Endothelial cell of umbilical vein (primary cell): Measurements from ENCODE around the gene TJP3. TPM values are rescaled to one million over a fixed set of nuclear protein-coding genes. Genes with fewer than 3 reads are reported as not detected.

Experiments
- BruUV-seq: library from RNA; stranded (reverse); fragments of 400-500 nt; replicated peaks from 2 replicates; lab custom pipeline; 2021; lab: Mats Ljungman, UMichigan
- CTCF ChIA-PET: fragments of 300-600, 350-600 bp; sonication (Branson Sonifier 250); formaldehyde crosslinking; loops from one replicate; lab custom pipeline; 2021; ENCODE audit warnings: antibody characterized with exemption, inconsistent platforms; lab: Charles Lee
- POLR2A ChIA-PET: fragments of 300-600, 350-600 bp; sonication (Branson Sonifier 250); formaldehyde crosslinking; loops from one replicate; lab custom pipeline; 2021; ENCODE audit warnings: antibody characterized with exemption, inconsistent platforms; lab: Charles Lee
- DNase-seq: peaks from one replicate; pipeline ENCODE4 v3.0.0-alpha.2; 2011; ENCODE audit warnings: low read depth, low spot score
- FAIRE-seq: peaks from 2 replicates; lab custom pipeline; 2011; peaks lifted over from hg19 to GRCh38; lab: Jason Lieb, UNC
- H2AFZ ChIP-seq: 2 replicates; pipeline ENCODE4 v1.6.0; 2012; ENCODE audit warnings: low read depth, low read length, control low read depth, inconsistent platforms
- H3K27ac ChIP-seq: 2 replicates; pipeline ENCODE4 v1.5.1; 2011; ENCODE audit warnings: low read depth, mild to moderate bottlenecking, control low read depth, low read length, moderate library complexity; ENCODE audit not compliant: insufficient read depth
- H3K27me3 ChIP-seq, 2 experiments: 2 replicates each; pipeline versions ENCODE4 v1.6.0 to v1.6.1; 2011; ENCODE audit warnings: low read length in 2 of 2, mixed read lengths in 1 of 2; ENCODE audit not compliant: control insufficient read depth in 2 of 2, insufficient read depth in 2 of 2
- H3K36me3 ChIP-seq, 2 experiments: 2 replicates in 1 of 2; 3 replicates in 1 of 2; pipeline ENCODE4 v1.5.1; 2011; ENCODE audit warnings: low read length in 2 of 2, mild to moderate bottlenecking in 1 of 2, moderate library complexity in 1 of 2; ENCODE audit not compliant: control insufficient read depth in 2 of 2, insufficient read depth in 2 of 2; ENCODE audit errors: extremely low read depth in 1 of 2
- H3K4me1 ChIP-seq: 3 replicates; pipeline ENCODE4 v1.5.1; 2011; ENCODE audit warnings: mild to moderate bottlenecking, low read length; ENCODE audit not compliant: control insufficient read depth, insufficient read depth; ENCODE audit errors: extremely low read depth
- H3K4me2 ChIP-seq: 2 replicates; pipeline ENCODE4 v1.6.1; 2011; ENCODE audit warnings: low read length, control low read depth, mixed read lengths; ENCODE audit not compliant: insufficient read depth
- H3K4me3 ChIP-seq, 3 experiments: fragments of 200-600 bp in 1 of 3; sonication (generic), shearing (Covaris generic) in 1 of 3; replicated peaks in 1 of 3; 2 replicates each; pipeline ENCODE4 v1.5.1; 2011 to 2016; ENCODE audit warnings: control low read depth in 3 of 3, low read length in 3 of 3, mild to moderate bottlenecking in 2 of 3, inconsistent platforms in 1 of 3, low read depth in 1 of 3, moderate library complexity in 1 of 3; ENCODE audit not compliant: insufficient read depth in 1 of 3
- H3K79me2 ChIP-seq: 2 replicates; pipeline ENCODE4 v1.6.0; 2012; ENCODE audit warnings: low read length, inconsistent platforms; ENCODE audit not compliant: control insufficient read depth, insufficient read depth
- H3K9ac ChIP-seq: replicated peaks from 2 replicates; pipeline ENCODE3; 2011; ENCODE audit warnings: low read length, control low read depth; ENCODE audit not compliant: insufficient read depth; ENCODE audit errors: extremely low read depth
- H3K9me1 ChIP-seq: replicated peaks from 3 replicates; pipeline ENCODE4 v1.6.0; 2011; ENCODE audit warnings: mild to moderate bottlenecking, low read length; ENCODE audit not compliant: control insufficient read depth, insufficient read depth; ENCODE audit errors: extremely low read depth
- H3K9me3 ChIP-seq: replicated peaks from 2 replicates; pipeline ENCODE4 v1.5.1; 2012; ENCODE audit warnings: low read length, inconsistent platforms; ENCODE audit not compliant: control insufficient read depth, insufficient read depth
- H4K20me1 ChIP-seq: replicated peaks from 2 replicates; pipeline ENCODE3; 2011; ENCODE audit warnings: mild to moderate bottlenecking, low read length; ENCODE audit not compliant: control insufficient read depth, insufficient read depth; ENCODE audit errors: extremely low read depth
- EZH2 ChIP-seq: IDR thresholded peaks from 2 replicates; pipeline ENCODE4 v1.6.1; 2012; ENCODE audit warnings: borderline replicate concordance, low read depth, mild to moderate bottlenecking, moderate library complexity, low read length, inconsistent platforms; ENCODE audit not compliant: severe bottlenecking
- FOS ChIP-seq: IDR thresholded peaks from 2 replicates; pipeline ENCODE4 v1.6.1; 2011; ENCODE audit warnings: mild to moderate bottlenecking, low read length, moderate library complexity, borderline replicate concordance; ENCODE audit not compliant: insufficient read depth
- GATA2 ChIP-seq: IDR thresholded peaks from 2 replicates; pipeline ENCODE4 v1.7.0; 2011; ENCODE audit warnings: low read depth, mild to moderate bottlenecking, moderate library complexity, mixed read lengths, low read length; ENCODE audit not compliant: insufficient read length, insufficient read depth
- JUN ChIP-seq: IDR thresholded peaks from 2 replicates; pipeline ENCODE4 v1.6.1; 2011; ENCODE audit warnings: borderline replicate concordance, low read depth; ENCODE audit not compliant: insufficient read length, insufficient read depth
- MAX ChIP-seq: IDR thresholded peaks from 2 replicates; pipeline ENCODE4 v1.6.1; 2011; ENCODE audit not compliant: insufficient read depth, insufficient read length
- MYC ChIP-seq: IDR thresholded peaks from one replicate; pipeline ENCODE4 v1.6.1; 2011; ENCODE audit warnings: mild to moderate bottlenecking, low read depth, low read length
- POLR2A ChIP-seq: IDR thresholded peaks from 2 replicates; pipeline ENCODE4 v1.6.1; 2012; ENCODE audit warnings: low read depth, mild to moderate bottlenecking, control low read depth, low read length
- POLR2AphosphoS5 ChIP-seq: IDR thresholded peaks from 2 replicates; pipeline ENCODE4 v1.6.1; 2012; ENCODE audit warnings: low read depth, mild to moderate bottlenecking, control low read depth, low read length, moderate library complexity; ENCODE audit not compliant: insufficient read depth
- dilution Hi-C: fragments of 300-500 bp; cut with MboI; formaldehyde crosslinking; loops from one replicate; pipeline ENCODE4 v1.15.0; 2019; ENCODE audit warnings: low sequenced_read_pairs; ENCODE audit not compliant: extremely low pct_ligation_motif_present
- intact Hi-C: fragments of 100-400 bp; cut with micrococcal nuclease; formaldehyde crosslinking; loops from one replicate; pipeline ENCODE4 v1.10.0; 2022
- polyA plus RNA-seq, 4 experiments: library from polyadenylated mRNA; depleted of rRNA in 3 of 4; stranded (reverse) in 3 of 4; unstranded in 1 of 4; fragments of >200 nt; gene quantifications; 2 replicates each; pipeline versions ENCODE4 v1.2.1 to v1.2.3, GENCODE V29; 2011 to 2012; ENCODE audit warnings: missing spikeins in 1 of 4
- total RNA-seq: library from RNA; stranded (reverse); gene quantifications from 2 replicates; pipeline ENCODE4 v1.2.3, GENCODE V29; 2021
- TF ChIP-seq, protein P1 (sequence below), 2 donors: IDR thresholded peaks; 1 replicate in 1 of 2; 2 replicates in 1 of 2; pipeline ENCODE4 v1.5.1; 2011; ENCODE audit warnings: low read length in 2 of 2, mild to moderate bottlenecking in 2 of 2, moderate library complexity in 2 of 2, control low read depth in 1 of 2, inconsistent platforms in 1 of 2, low read depth in 1 of 2; ENCODE audit not compliant: insufficient read depth in 1 of 2; ENCODE audit errors: extremely low read depth in 1 of 2

Gene TJP3
- total and polyA plus RNA-seq, 2 donors (not counting 3 experiments of a cell fraction or from before 2014, with no cell fraction given) = 0.10 TPM; not detected in 1

DNA sequence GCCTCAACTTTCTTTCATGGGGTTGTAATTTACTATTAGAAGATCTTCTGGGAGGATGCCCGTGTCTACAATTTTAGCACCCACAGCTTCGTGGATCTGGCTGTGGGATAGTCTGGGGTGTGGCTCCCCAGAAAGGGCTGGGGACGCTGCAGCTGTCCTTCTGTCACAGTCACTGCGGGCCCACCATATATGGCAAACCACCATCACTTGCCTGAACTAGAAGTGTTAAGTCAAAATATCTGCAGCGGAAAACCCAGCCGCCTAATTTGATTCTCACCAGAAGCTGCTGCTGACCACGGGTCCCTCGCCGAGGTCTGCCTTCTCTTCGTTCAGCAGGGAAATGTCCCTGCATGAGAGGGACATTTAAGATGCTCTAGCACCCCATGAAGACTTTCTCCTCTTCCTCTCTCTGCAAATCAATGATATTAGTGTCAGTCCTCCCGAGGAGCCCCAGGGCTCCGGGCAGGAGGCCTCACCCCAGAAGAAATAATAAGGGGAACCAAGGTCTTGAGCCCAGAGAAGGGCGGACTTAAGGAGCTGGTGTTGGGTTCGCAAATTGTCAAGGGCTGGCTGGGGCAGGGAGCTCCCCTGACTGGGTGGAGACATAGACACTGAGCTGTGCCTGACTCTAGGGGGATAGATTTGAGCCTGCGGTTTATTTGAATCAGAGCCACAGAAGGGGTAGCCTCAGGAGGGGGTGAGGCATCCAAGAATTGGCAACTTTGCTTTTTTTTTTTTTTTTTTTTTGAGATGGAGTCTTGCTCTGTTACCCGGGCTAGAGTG is 81.0 kb downstream of the TJP3 start:
- no peak overlapping the region for H2AFZ ChIP-seq
- no peaks in the 10 kb centered on the region for H4K20me1 ChIP-seq
- ChIA-PET POLR2A (no interaction called here), CTCF (interaction anchor here (0.6 to 1.5 kb wide), 2 partner anchors 27 to 33 kb away, joined by 4 to 6 read pairs; no protein-coding TSS in a partner anchor)
- no peaks in the 10 kb centered on the region for H3K79me2 ChIP-seq
- H3K36me3 ChIP-seq = no peaks in the 10 kb centered on the region
- TF ChIP-seq MYC = no peak
- TF ChIP-seq POLR2A = no peak
- no peak for TF ChIP-seq EZH2
- TF ChIP-seq, protein P1, sequence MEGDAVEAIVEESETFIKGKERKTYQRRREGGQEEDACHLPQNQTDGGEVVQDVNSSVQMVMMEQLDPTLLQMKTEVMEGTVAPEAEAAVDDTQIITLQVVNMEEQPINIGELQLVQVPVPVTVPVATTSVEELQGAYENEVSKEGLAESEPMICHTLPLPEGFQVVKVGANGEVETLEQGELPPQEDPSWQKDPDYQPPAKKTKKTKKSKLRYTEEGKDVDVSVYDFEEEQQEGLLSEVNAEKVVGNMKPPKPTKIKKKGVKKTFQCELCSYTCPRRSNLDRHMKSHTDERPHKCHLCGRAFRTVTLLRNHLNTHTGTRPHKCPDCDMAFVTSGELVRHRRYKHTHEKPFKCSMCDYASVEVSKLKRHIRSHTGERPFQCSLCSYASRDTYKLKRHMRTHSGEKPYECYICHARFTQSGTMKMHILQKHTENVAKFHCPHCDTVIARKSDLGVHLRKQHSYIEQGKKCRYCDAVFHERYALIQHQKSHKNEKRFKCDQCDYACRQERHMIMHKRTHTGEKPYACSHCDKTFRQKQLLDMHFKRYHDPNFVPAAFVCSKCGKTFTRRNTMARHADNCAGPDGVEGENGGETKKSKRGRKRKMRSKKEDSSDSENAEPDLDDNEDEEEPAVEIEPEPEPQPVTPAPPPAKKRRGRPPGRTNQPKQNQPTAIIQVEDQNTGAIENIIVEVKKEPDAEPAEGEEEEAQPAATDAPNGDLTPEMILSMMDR (IDR thresholded peaks at IDR 0.05; ENCODE audit: extremely low read depth in 1 of 2, insufficient read depth in 1 of 2, low read depth in 1 of 2, low read length in 2 of 2) = no peak
- no peak for TF ChIP-seq JUN
- no peak for TF ChIP-seq GATA2
- TF ChIP-seq FOS = no peak
- TF ChIP-seq MAX = no peak
- TF ChIP-seq POLR2AphosphoS5 = no peak
- no peak overlapping the region for H3K4me2 ChIP-seq
- H3K9me3 ChIP-seq = no peaks in the 10 kb centered on the region
- no peak overlapping the region for H3K27ac ChIP-seq
- dilution Hi-C loops (no loop called here), intact Hi-C loops (no loop called here)
- DNase-seq (no peak), FAIRE-seq (no peak)
- no peak overlapping the region for H3K9ac ChIP-seq
- H3K9me1 ChIP-seq = no peaks in the 10 kb centered on the region
- H3K27me3 ChIP-seq = peaks cover 8 to 9% of the 10 kb centered on the region in 2 experiments
- BruUV-seq = no TSS peak
- no peak overlapping the region for H3K4me3 ChIP-seq
- H3K4me1 ChIP-seq = no peaks in the 10 kb centered on the region
